ENCODE results near the gene ZC3H12C.

ZC3H12C gene

DNA sequence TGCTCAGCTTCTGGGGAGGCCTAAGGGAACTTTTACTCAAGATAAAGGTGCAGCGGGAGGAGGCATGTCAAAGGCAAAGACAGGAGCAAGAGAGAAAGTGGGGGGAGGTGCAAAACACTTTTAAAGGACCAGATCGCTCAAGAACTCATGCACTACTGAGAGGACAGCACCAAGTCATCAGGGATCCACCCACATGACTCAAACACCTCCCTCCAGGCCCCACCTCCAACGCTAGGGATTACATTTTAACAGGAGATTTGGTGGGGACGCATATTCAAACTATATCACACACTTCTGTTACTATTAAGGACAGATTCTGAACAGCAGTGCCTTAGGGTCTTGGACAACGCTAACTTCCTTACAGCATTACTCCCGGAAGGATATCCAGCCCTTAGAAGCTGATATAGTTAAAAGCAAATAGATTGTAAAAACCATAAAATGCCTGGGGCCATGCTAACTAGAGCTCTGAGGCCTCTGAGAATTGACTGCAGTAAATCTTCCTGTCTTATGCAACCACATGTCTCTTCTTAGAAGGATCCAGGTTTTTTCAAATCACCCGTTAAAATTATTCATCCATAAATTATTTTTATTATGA lies 16.7 kb upstream of the ZC3H12C start:
- Histone ChIP-seq H3K27me3 (replicated peaks; ENCODE audit: control insufficient read depth, insufficient read depth, low read length, poor library complexity, severe bottlenecking) (no peaks in the 10 kb centered on the region), H3K9me3 (ENCODE audit: control insufficient read depth, low read length) (peaks cover 3% of the 10 kb centered on the region), H3K4me3 (ENCODE audit: insufficient read depth, low read depth, low read length, poor library complexity, severe bottlenecking) (no peak overlapping the region), H3K4me1 (ENCODE audit: control insufficient read depth, insufficient read depth, low read length, poor library complexity, severe bottlenecking) (no peaks in the 10 kb centered on the region), H3K36me3 (ENCODE audit: control insufficient read depth, insufficient read depth, low read length) (no peaks in the 10 kb centered on the region), H3K27ac (ENCODE audit: insufficient read depth, low read length, poor library complexity, severe bottlenecking) (no peak overlapping the region)
- no peak for DNase-seq

DNA sequence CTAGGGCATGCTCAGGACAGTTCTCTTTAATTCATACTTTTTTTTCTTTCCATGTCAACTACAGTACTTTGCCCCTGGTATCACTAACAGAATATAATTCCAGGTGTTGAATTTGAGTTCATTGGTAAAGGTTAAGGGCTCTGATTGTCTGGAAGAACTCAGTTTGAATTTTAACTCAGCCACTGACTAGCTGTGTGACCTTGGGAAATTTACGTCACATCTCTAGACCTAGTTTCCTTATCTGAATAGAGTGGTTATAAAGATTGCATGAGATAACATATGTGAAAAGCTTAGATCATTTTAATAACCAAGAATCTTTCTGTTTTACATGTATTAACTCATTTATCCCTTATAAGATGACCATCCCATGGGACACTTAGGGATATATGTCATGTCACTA lies 15.8 kb upstream of the ZC3H12C start:
- H3K4me3 ChIP-seq (ENCODE audit: insufficient read depth, low read depth, low read length, poor library complexity, severe bottlenecking): no peak overlapping the region
- H3K27me3 ChIP-seq (replicated peaks; ENCODE audit: control insufficient read depth, insufficient read depth, low read length, poor library complexity, severe bottlenecking): no peaks in the 10 kb centered on the region
- no peak for DNase-seq
- peaks cover 3% of the 10 kb centered on the region for H3K9me3 ChIP-seq (ENCODE audit: control insufficient read depth, low read length)
- H3K36me3 ChIP-seq (ENCODE audit: control insufficient read depth, insufficient read depth, low read length): no peaks in the 10 kb centered on the region
- H3K4me1 ChIP-seq (ENCODE audit: control insufficient read depth, insufficient read depth, low read length, poor library complexity, severe bottlenecking): no peaks in the 10 kb centered on the region
- H3K27ac ChIP-seq (ENCODE audit: insufficient read depth, low read length, poor library complexity, severe bottlenecking): no peak overlapping the region

DNA sequence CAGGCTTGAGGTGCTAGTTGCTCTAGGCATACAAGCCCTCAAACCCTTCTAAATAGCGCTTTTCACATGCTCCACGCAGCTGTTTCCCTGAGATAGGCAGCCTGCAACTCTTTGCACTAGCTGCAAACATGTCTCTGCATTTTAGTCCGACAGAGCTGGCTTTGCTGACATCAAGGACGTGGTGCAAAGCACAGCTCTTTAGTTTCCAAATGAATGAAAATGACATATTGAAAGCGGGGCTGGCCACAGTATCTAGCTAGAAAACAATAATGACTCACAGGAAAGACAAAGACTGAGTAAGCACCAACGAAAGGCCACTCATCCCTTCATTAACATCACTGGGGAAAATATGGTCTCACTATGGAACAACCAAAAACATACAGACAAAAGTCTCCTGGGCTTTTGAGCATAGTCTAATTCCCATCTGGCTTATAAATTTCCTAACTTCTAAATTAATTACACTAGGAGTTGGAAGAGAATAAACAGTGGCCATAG lies 15.3 kb upstream of the ZC3H12C start:
- Histone ChIP-seq H3K36me3 (ENCODE audit: control insufficient read depth, insufficient read depth, low read length) (no peaks in the 10 kb centered on the region), H3K4me3 (ENCODE audit: insufficient read depth, low read depth, low read length, poor library complexity, severe bottlenecking) (no peak overlapping the region), H3K27me3 (replicated peaks; ENCODE audit: control insufficient read depth, insufficient read depth, low read length, poor library complexity, severe bottlenecking) (no peaks in the 10 kb centered on the region), H3K27ac (ENCODE audit: insufficient read depth, low read length, poor library complexity, severe bottlenecking) (no peak overlapping the region), H3K4me1 (ENCODE audit: control insufficient read depth, insufficient read depth, low read length, poor library complexity, severe bottlenecking) (no peaks in the 10 kb centered on the region), H3K9me3 (ENCODE audit: control insufficient read depth, low read length) (peaks cover 3% of the 10 kb centered on the region)
- no peak for DNase-seq

DNA sequence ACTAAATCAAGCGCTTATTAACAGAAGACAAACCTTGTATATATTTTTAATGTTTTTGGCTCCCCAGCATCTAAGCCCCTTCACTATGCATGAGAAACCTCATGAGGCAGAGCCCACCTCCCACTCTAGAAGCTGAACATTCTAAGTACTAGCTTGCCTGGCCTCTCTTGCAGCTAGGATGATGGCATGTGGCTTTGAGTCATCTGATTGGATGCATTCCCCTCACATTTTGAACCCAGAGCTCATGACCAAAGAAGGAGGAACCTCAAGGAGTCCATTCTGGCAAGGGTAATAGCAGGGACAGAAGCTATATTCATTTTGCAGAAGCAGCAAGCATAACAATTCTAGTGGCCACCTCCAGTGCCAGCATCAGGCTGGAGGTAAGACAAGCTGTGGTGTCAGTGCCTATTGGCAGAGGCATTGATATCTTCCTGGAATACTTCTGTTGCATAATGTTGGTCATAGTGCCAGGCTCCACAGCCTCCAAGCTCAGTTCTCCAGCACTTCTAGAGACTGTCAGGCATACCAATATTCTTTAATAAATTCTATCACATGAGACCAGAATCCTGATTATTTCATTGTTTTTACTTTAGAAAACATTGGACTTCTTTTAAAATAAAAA lies 14.2 kb upstream of the ZC3H12C start:
- peaks cover 3% of the 10 kb centered on the region for H3K9me3 ChIP-seq (ENCODE audit: control insufficient read depth, low read length)

DNA sequence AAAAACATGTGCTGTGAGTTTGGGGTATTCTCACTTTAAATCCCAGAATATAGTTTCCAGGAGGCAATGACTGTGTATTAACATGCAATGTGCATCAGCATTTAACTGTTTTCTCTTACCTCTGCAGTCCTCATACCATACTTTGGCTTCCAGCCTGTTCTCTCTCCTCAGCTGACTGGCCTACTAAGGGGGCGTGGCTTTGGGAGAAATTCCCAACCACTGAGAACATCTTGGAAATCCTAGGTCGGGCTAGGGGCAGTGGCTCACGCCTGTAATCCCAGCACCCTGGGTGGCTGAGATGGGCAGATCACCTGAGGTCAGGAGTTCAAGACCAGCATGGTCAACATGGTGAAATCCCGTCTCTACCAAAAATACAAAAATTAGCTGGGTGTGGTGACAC lies 13.5 kb upstream of the ZC3H12C start:
- Histone ChIP-seq H3K9me3 (ENCODE audit: control insufficient read depth, low read length) (peaks cover 3% of the 10 kb centered on the region), H3K27ac (ENCODE audit: insufficient read depth, low read length, poor library complexity, severe bottlenecking) (no peak overlapping the region), H3K27me3 (replicated peaks; ENCODE audit: control insufficient read depth, insufficient read depth, low read length, poor library complexity, severe bottlenecking) (no peaks in the 10 kb centered on the region), H3K36me3 (ENCODE audit: control insufficient read depth, insufficient read depth, low read length) (no peaks in the 10 kb centered on the region), H3K4me1 (ENCODE audit: control insufficient read depth, insufficient read depth, low read length, poor library complexity, severe bottlenecking) (no peaks in the 10 kb centered on the region), H3K4me3 (ENCODE audit: insufficient read depth, low read depth, low read length, poor library complexity, severe bottlenecking) (no peak overlapping the region)
- no peak for DNase-seq

More for the DNA sequence above, 14.2 kb upstream of the ZC3H12C start:
- no peak overlapping the region for H3K27ac ChIP-seq (ENCODE audit: insufficient read depth, low read length, poor library complexity, severe bottlenecking)
- H3K4me1 ChIP-seq (ENCODE audit: control insufficient read depth, insufficient read depth, low read length, poor library complexity, severe bottlenecking): no peaks in the 10 kb centered on the region
- no peaks in the 10 kb centered on the region for H3K36me3 ChIP-seq (ENCODE audit: control insufficient read depth, insufficient read depth, low read length)
- no peaks in the 10 kb centered on the region for H3K27me3 ChIP-seq (replicated peaks; ENCODE audit: control insufficient read depth, insufficient read depth, low read length, poor library complexity, severe bottlenecking)
- no peak overlapping the region for H3K4me3 ChIP-seq (ENCODE audit: insufficient read depth, low read depth, low read length, poor library complexity, severe bottlenecking)
- DNase-seq: no peak

- no peak overlapping the region for H3K27ac ChIP-seq (ENCODE audit: insufficient read depth, low read length, poor library complexity, severe bottlenecking)
- H3K27me3 ChIP-seq (replicated peaks; ENCODE audit: control insufficient read depth, insufficient read depth, low read length, poor library complexity, severe bottlenecking): no peaks in the 10 kb centered on the region
- H3K9me3 ChIP-seq (ENCODE audit: control insufficient read depth, low read length): peaks cover 3% of the 10 kb centered on the region
- H3K4me3 ChIP-seq (ENCODE audit: insufficient read depth, low read depth, low read length, poor library complexity, severe bottlenecking): no peak overlapping the region
- DNase-seq: no peak
- H3K4me1 ChIP-seq (ENCODE audit: control insufficient read depth, insufficient read depth, low read length, poor library complexity, severe bottlenecking): no peaks in the 10 kb centered on the region
- H3K36me3 ChIP-seq (ENCODE audit: control insufficient read depth, insufficient read depth, low read length): no peaks in the 10 kb centered on the region
These were observed 11.5 kb upstream of the ZC3H12C start for GRCh38 chr11:110081462-110082376.

- Histone ChIP-seq H3K27me3 (replicated peaks; ENCODE audit: control insufficient read depth, insufficient read depth, low read length, poor library complexity, severe bottlenecking) (no peaks in the 10 kb centered on the region), H3K27ac (ENCODE audit: insufficient read depth, low read length, poor library complexity, severe bottlenecking) (no peak overlapping the region), H3K9me3 (ENCODE audit: control insufficient read depth, low read length) (peaks cover 3% of the 10 kb centered on the region), H3K36me3 (ENCODE audit: control insufficient read depth, insufficient read depth, low read length) (no peaks in the 10 kb centered on the region), H3K4me1 (ENCODE audit: control insufficient read depth, insufficient read depth, low read length, poor library complexity, severe bottlenecking) (no peaks in the 10 kb centered on the region), H3K4me3 (ENCODE audit: insufficient read depth, low read depth, low read length, poor library complexity, severe bottlenecking) (no peak overlapping the region)
- DNase-seq: no peak
These were observed 10.3 kb upstream of the ZC3H12C start for GRCh38 chr11:110082899-110083298.

DNA sequence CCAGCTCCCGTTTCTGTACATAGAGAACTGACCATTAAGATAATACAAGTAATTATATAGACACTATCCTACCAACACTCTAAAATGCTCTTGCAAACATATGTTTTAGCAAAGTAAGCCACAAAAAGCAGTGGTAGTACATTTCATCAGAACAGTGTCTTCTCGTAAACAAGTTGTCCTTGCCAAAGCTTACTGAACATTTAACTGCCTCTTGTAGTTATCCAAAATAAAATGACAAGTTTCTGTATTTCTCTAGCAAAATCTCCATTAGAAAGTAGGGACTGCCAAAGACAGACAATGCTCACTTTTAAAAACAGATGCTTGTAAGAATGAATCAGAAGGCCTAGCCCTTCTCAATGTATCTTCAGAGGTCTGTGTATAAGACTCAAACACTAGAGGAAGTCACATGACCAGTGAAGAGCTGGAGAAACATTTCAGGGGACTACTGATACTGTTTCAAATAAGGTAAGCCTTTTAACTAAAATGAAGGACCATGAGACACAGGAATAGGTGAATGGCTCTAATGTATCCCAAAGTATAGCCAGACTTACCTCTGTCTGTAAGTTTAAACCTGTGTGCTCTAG lies 7.8 kb upstream of the ZC3H12C start:
- H3K4me3 ChIP-seq (ENCODE audit: insufficient read depth, low read depth, low read length, poor library complexity, severe bottlenecking): no peak overlapping the region
- no peaks in the 10 kb centered on the region for H3K36me3 ChIP-seq (ENCODE audit: control insufficient read depth, insufficient read depth, low read length)
- no peak for DNase-seq
- no peaks in the 10 kb centered on the region for H3K9me3 ChIP-seq (ENCODE audit: control insufficient read depth, low read length)
- H3K27ac ChIP-seq (ENCODE audit: insufficient read depth, low read length, poor library complexity, severe bottlenecking): no peak overlapping the region
- H3K4me1 ChIP-seq (ENCODE audit: control insufficient read depth, insufficient read depth, low read length, poor library complexity, severe bottlenecking): no peaks in the 10 kb centered on the region
- no peaks in the 10 kb centered on the region for H3K27me3 ChIP-seq (replicated peaks; ENCODE audit: control insufficient read depth, insufficient read depth, low read length, poor library complexity, severe bottlenecking)

GRCh38 chr11:110086892-110087309 lies 6.3 kb upstream of the ZC3H12C start:
- Histone ChIP-seq H3K4me3 (ENCODE audit: insufficient read depth, low read depth, low read length, poor library complexity, severe bottlenecking) (no peak overlapping the region), H3K27me3 (replicated peaks; ENCODE audit: control insufficient read depth, insufficient read depth, low read length, poor library complexity, severe bottlenecking) (peaks cover 3% of the 10 kb centered on the region), H3K36me3 (ENCODE audit: control insufficient read depth, insufficient read depth, low read length) (no peaks in the 10 kb centered on the region), H3K9me3 (ENCODE audit: control insufficient read depth, low read length) (no peaks in the 10 kb centered on the region), H3K27ac (ENCODE audit: insufficient read depth, low read length, poor library complexity, severe bottlenecking) (no peak overlapping the region), H3K4me1 (ENCODE audit: control insufficient read depth, insufficient read depth, low read length, poor library complexity, severe bottlenecking) (no peaks in the 10 kb centered on the region)
- DNase-seq: no peak

All from effector memory CD4-positive, alpha-beta T cell (primary cell).